D721Med (cell line): ENCODE data around the gene PHF10.

Experiments
- DNase-seq: peaks from one replicate; pipeline ENCODE4 v3.0.0; 2011; ENCODE audit warnings: low spot score; ENCODE audit not compliant: insufficient read length
- FAIRE-seq: peaks from 2 replicates; lab custom pipeline; 2011; peaks lifted over from hg19 to GRCh38; lab: Jason Lieb, UNC
- CTCF ChIP-seq: IDR thresholded peaks from 2 replicates; pipeline ENCODE4 v1.5.1; 2012; ENCODE audit warnings: mild to moderate bottlenecking, control low read depth; ENCODE audit not compliant: insufficient read depth; ENCODE audit errors: missing control alignments

The PHF10 gene

GRCh38 chr6:169752074-169752623 lies 27.8 kb upstream of the PHF10 start:
- TF ChIP-seq CTCF = no peak
- no peak for FAIRE-seq
- no peak for DNase-seq

- FAIRE-seq (no peak), DNase-seq (peak; percentile 74)
- TF ChIP-seq CTCF = no peak
Observed at GRCh38 chr6:169751242-169752073, 27.2 kb upstream of the PHF10 start, which contains the start of the genes DYNLT2 and ERMARD. DYNLT2 (minus strand) TSS chr6:169751572; CDS start chr6:169751458, 114 bp downstream. ERMARD (plus strand) TSS chr6:169751622; CDS start chr6:169751658, 36 bp downstream.

GRCh38 chr6:169746556-169746955 lies 22.3 kb upstream of the PHF10 start:
- FAIRE-seq (no peak), DNase-seq (no peak)
- TF ChIP-seq CTCF = no peak

GRCh38 chr6:169745405-169745804 lies 21.1 kb upstream of the PHF10 start:
- no peak for TF ChIP-seq CTCF
- FAIRE-seq (no peak), DNase-seq (no peak)

GRCh38 chr6:169741344-169741743 lies 17.0 kb upstream of the PHF10 start:
- DNase-seq = no peak
- no peak for FAIRE-seq
- TF ChIP-seq CTCF = no peak

- TF ChIP-seq CTCF = no peak
- DNase-seq (no peak), FAIRE-seq (no peak)
Observed at GRCh38 chr6:169738976-169739529, 14.8 kb upstream of the PHF10 start.
